ENCODE measurements around the gene CREBBP. TPM values are rescaled to one million over a fixed set of nuclear protein-coding genes. Genes with fewer than 3 reads are reported as not detected.

Gene CREBBP
- total RNA-seq, 1 donor from 2014 or later, result 151 TPM

- Mint-ChIP-seq H3K36me3 (peaks cover 8% of the 10 kb centered on the region), H3K27me3 (ENCODE audit: low read depth) (no peaks in the 10 kb centered on the region), H3K4me1 (peaks cover 6% of the 10 kb centered on the region), H3K9me3 (no peaks in the 10 kb centered on the region), H3K27ac (no peak overlapping the region), H3K4me3 (no peak overlapping the region)
- DNase-seq (ENCODE audit: low spot score in 2 of 2, unreplicated experiment in 2 of 2), result no peak
- no peak for TF ChIP-seq CTCF (IDR thresholded peaks at IDR 0.05; ENCODE audit: unreplicated experiment)
These were observed 158.0 kb downstream of the CREBBP start for GRCh38 chr16:3722508-3722907.

- no peak overlapping the region for H3K27ac Mint-ChIP-seq
- H3K4me1 Mint-ChIP-seq, result peaks cover 15% of the 10 kb centered on the region
- H3K27me3 Mint-ChIP-seq (ENCODE audit: low read depth), result no peaks in the 10 kb centered on the region
- no peaks in the 10 kb centered on the region for H3K9me3 Mint-ChIP-seq
- H3K36me3 Mint-ChIP-seq, result peaks cover 4% of the 10 kb centered on the region
- DNase-seq (ENCODE audit: low spot score in 2 of 2, unreplicated experiment in 2 of 2), result no peak
- TF ChIP-seq CTCF (IDR thresholded peaks at IDR 0.05; ENCODE audit: unreplicated experiment), result no peak
- H3K4me3 Mint-ChIP-seq, result no peak overlapping the region
These were observed 160.1 kb downstream of the CREBBP start for GRCh38 chr16:3720418-3720817.

- no peak overlapping the region for H3K27ac Mint-ChIP-seq
- peaks cover 2% of the 10 kb centered on the region for H3K36me3 Mint-ChIP-seq
- TF ChIP-seq CTCF (IDR thresholded peaks at IDR 0.05; ENCODE audit: unreplicated experiment), result no peak
- H3K27me3 Mint-ChIP-seq (ENCODE audit: low read depth), result no peaks in the 10 kb centered on the region
- H3K9me3 Mint-ChIP-seq, result no peaks in the 10 kb centered on the region
- peak overlapping the region; percentile 82 for H3K4me3 Mint-ChIP-seq
- peaks cover 18% of the 10 kb centered on the region for H3K4me1 Mint-ChIP-seq
- DNase-seq (ENCODE audit: low spot score in 2 of 2, unreplicated experiment in 2 of 2), result no peak
These were observed 161.9 kb downstream of the CREBBP start for GRCh38 chr16:3718628-3719027.

GRCh38 chr16:3718019-3718391 is 162.5 kb downstream of the CREBBP start:
- Mint-ChIP-seq H3K4me1 (peaks cover 18% of the 10 kb centered on the region), H3K27me3 (ENCODE audit: low read depth) (no peaks in the 10 kb centered on the region), H3K27ac (peak overlapping the region; percentile 94), H3K4me3 (peak overlapping the region; percentile 82), H3K9me3 (no peaks in the 10 kb centered on the region), H3K36me3 (peaks cover 2% of the 10 kb centered on the region)
- no peak for TF ChIP-seq CTCF (IDR thresholded peaks at IDR 0.05; ENCODE audit: unreplicated experiment)
- no peak for DNase-seq (ENCODE audit: low spot score in 2 of 2, unreplicated experiment in 2 of 2)

GRCh38 chr16:3717235-3718018 is 163.1 kb downstream of the CREBBP start, which contains the start of gene TRAP1:
Gene TRAP1 (minus strand): TSS chr16:3717524. CDS start chr16:3717508, 16 bp downstream.
- Mint-ChIP-seq H3K27me3 (ENCODE audit: low read depth) (no peaks in the 10 kb centered on the region), H3K36me3 (peaks cover 2% of the 10 kb centered on the region), H3K9me3 (no peaks in the 10 kb centered on the region), H3K4me1 (peaks cover 18% of the 10 kb centered on the region), H3K27ac (peak within 1 kb of the TSS; percentile 94), H3K4me3 (peak within 1 kb of the TSS; percentile 88)
- peak; percentile 87 to 93 for DNase-seq (ENCODE audit: low spot score in 2 of 2, unreplicated experiment in 2 of 2)
- TF ChIP-seq CTCF (IDR thresholded peaks at IDR 0.05; ENCODE audit: unreplicated experiment), result no peak

Data from mesothelial cell of epicardium (in vitro differentiated cells).